ENCODE results near the gene CFAP251.

- TF ChIP-seq CTCF (IDR thresholded peaks at IDR 0.05) (peak; percentile 46), EZH2 (IDR thresholded peaks at IDR 0.05) (no peak), EZH2phosphoT487 (IDR thresholded peaks at IDR 0.05) (no peak)
Observed at GRCh38 chr12:121888083-121888477, 30.3 kb upstream of the CFAP251 start.
